SK-MEL-5 (cell line): ENCODE measurements around the gene C11orf24. TPM values are rescaled to one million over a fixed set of nuclear protein-coding genes. Genes with fewer than 3 reads are reported as not detected.
"Not testable (repeated sequence)": the region's sequence is repeated elsewhere in the genome, so short reads cannot be mapped to it uniquely, and the experiment has no call there.

Experiments used
- DNase-seq: peaks from one replicate; pipeline ENCODE4 v3.0.0-alpha.2; 2016; ENCODE audit warnings: low read depth, low spot score
- in situ Hi-C: cut with HindIII; loops from 2 replicates; pipeline ENCODE4 v1.10.0; 2016; ENCODE audit warnings: low sequenced_read_pairs, high pct_unique_total_duplicates, low pct_unique_long_range_greater_than_20kb
- total RNA-seq: library from RNA; depleted of rRNA; stranded (reverse); fragments of >200 nt; shearing (Covaris generic); gene quantifications from 2 replicates; pipeline ENCODE4 v1.2.3, GENCODE V29; 2014

Gene C11orf24
- total RNA-seq, 1 experiment from 2014 or later, result 34.6 TPM

GRCh38 chr11:68302670-68303069 is 30.9 kb upstream of the C11orf24 start:
- in situ Hi-C loops, result no loop called here
- DNase-seq, result no peak

DNA sequence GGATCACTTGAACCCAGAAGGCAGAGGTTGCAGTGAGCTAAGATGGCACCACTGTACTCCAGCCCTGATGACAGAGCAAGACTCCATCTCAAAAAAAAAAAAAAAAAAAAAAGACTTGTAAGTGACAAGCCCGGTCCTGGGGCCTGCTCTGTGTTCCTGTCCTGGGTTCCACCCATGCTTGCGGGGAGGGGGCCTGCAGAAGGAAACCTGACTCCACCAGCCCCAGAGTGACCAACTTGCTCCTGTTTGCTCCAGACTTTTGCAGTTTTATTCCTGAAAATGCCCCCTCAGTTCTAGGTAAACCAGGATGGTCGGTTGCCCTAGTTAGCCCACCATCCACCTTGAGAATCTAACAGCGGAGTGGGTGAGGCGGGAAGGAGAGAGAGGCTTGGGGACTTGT is 30.5 kb upstream of the C11orf24 start:
- in situ Hi-C loops, result no loop called here
- DNase-seq, result no peak

- in situ Hi-C loops, result no loop called here
- DNase-seq, result no peak
Observed at GRCh38 chr11:68300076-68300830, 28.5 kb upstream of the C11orf24 start.

- DNase-seq, in situ Hi-C loops: not testable (repeated sequence)
Observed at GRCh38 chr11:68299517-68299879, 27.7 kb upstream of the C11orf24 start.

- DNase-seq, result no peak
- in situ Hi-C loops, result no loop called here
Observed at GRCh38 chr11:68298659-68299516, 27.1 kb upstream of the C11orf24 start.

DNA sequence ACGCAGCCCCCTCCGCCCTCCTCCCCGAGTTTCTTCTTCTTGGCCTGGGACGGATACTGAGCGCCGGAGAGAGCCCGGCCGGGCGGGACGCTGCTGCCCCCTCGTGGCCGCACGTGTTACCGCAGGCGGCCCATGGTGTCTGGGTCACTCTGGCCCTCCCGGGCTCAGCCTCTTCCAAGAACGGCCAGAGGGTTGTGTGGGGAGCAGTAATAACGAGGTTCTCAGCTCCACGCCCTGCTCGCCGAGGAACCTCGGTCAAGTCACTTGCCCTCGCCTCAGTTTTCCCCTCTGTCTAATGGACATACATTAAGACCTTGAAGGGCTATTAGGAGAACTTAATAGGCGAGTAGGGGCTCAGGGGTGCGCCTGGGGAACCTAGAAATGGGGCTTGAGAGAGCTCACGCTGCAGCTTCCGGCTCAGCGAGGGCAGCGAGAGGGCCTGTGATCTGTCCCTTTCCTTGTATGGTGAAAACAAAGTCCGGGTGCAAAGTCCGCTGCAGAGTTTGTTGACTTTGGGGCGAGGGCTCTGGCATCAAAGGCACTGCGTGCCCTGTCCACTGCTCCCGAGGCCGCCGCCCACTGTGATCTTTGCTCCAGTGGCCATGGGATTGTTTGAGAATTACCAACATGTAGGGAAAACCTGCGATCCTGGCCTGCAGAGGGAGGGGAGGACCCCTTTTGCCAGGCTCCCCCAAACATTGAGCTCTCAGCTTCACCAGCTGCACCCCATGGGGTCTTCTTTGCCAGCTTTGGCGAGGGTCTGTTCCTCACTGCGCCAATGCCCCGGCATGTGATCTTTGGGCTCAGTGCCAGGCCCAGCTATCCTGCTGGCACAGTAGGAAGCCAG is 26.3 kb upstream of the C11orf24 start:
- in situ Hi-C loops, result no loop called here
- peak; percentile 68 for DNase-seq

- in situ Hi-C loops, result no loop called here
Observed at GRCh38 chr11:68297494-68297811, 25.7 kb upstream of the C11orf24 start.

DNA sequence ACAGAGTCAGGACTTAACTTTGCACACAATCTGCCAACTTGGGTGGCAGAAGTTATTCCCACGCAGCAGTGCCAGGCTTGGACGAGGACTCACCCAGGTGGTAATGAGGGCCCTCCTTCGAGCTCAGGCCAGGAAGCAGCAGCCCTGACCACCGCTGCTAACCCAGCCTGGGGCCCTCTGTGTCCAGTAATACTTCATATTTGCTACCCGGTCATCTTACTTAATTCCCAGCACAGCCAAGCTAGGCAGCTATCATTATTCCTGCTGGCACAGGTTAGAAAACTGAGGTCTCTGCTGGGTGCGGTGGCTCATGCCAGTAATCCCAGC is 25.2 kb upstream of the C11orf24 start:
- in situ Hi-C loops, result no loop called here
- DNase-seq, result no peak

More at GRCh38 chr11:68297494-68297811, 25.7 kb upstream of the C11orf24 start:
- no peak for DNase-seq

DNA sequence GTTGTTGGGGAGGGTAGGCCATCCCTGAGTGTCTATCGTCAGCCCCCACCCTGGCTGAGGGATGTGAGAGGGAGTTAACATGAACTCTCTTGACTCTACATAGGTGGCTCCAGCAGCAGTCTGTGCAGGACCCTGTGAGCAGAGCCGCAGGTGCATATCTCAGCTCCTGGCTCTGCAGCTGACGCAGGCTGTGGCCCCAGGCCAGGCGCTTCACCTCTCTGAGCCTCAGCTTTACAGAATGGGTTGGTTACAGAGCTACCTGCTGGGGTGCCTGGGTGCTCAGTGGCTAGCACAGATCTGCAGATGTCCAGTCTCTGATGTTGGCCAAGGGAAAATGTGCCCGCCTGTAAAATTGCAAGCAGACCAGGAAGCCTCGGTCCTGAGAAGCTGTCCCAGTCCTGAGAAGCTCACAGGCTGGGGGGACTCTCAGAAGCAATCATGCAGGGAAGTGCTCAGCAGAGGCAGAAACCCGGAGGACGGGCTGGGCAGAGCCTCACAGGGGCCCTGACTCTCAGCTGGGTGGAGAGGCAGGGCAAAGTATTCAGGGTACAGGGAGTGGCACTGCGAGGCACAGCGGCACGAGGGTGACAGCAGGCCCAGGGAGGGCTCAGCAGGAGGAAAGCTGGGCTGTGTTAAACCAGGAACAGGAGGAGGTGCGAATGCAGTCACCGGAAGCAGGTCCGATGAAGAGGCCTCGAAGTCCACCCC is 24.7 kb upstream of the C11orf24 start:
- in situ Hi-C loops, result no loop called here
- DNase-seq, result no peak

DNA sequence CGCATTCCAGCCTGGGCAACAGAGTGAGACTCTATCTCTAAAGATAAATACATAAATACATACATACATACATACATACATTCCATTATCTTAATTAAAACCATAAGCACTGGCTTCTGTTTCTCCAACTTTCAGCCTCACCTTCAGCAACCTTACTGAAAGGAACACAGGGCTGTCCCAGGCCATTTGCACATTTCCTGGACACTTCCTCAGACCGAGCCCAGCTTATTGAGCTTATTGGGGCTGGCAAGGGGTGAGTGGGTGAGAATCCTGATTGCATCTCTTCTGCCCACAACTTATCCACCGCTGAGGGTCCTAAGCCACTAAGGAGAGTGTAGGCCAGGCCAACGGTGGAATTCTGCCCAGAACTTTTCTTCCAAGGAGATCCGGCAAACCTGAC is 24.2 kb upstream of the C11orf24 start:
- DNase-seq, result no peak
- in situ Hi-C loops, result no loop called here

- in situ Hi-C loops, result no loop called here
- no peak for DNase-seq
Observed at GRCh38 chr11:68295271-68295670, 23.5 kb upstream of the C11orf24 start.

DNA sequence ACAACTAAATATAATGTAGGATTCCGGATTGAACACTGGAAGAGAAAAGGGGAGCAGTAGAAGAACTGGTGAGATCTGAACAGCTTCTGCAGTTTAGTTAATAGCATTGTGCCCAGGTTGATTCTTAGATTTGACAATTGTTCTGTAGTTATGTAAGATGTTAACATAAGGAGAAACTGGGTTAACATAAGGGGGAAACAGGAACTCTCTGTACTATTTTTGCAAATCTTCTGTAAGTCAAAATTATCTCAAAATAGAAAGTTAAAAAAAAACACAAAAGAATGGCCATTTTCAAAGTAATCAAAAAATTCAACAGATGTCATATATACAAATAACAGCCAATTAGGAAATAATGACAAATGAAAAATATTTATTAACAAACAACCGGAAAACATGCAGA is 21.9 kb upstream of the C11orf24 start:
- in situ Hi-C loops, result no loop called here

GRCh38 chr11:68289456-68289855 is 17.7 kb upstream of the C11orf24 start:
- in situ Hi-C loops, result no loop called here
- DNase-seq, result no peak

More for the DNA sequence above, 21.9 kb upstream of the C11orf24 start:
- DNase-seq, result no peak

DNA sequence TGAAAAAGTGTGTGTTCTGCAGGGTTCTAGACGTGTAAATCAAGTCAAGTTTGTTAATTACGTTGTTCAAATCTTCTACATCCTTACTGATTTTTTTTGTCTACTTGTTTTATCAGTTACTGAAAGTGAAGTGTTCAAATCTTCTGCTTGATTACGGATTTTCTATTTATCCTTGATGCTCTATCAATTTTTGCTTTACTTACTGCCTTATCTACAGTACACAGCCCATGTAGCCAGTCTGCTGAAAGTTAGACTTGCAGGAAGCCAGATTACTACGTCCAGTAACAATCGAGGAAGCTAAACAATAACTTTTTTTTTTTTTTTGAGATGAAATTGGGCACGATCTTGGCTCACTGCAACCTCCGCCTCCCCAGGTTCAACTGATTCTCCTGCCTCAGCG is 15.6 kb upstream of the C11orf24 start:
- no peak for DNase-seq
- in situ Hi-C loops, result no loop called here

DNA sequence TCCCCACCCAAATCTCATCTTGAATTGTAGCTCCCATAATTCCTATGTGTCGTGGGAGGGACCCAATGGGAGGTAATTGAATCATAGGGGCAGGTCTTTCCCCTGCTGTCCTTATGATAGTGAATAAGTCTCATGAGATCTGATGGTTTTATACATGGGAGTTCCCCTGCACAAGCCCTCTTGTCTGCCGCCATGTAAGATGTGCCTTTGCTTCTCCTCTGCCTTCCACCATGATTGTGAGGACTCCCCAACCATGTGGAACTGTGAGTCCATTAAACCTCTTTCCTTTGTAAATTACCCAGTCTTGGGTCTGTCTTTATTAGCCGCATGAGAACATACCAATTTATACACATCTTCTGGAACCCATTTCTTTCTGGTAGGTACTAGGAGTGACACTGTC is 12.8 kb upstream of the C11orf24 start:
- DNase-seq, in situ Hi-C loops: not testable (repeated sequence)

GRCh38 chr11:68282861-68283230 is 11.1 kb upstream of the C11orf24 start:
- in situ Hi-C loops, result no loop called here

DNA sequence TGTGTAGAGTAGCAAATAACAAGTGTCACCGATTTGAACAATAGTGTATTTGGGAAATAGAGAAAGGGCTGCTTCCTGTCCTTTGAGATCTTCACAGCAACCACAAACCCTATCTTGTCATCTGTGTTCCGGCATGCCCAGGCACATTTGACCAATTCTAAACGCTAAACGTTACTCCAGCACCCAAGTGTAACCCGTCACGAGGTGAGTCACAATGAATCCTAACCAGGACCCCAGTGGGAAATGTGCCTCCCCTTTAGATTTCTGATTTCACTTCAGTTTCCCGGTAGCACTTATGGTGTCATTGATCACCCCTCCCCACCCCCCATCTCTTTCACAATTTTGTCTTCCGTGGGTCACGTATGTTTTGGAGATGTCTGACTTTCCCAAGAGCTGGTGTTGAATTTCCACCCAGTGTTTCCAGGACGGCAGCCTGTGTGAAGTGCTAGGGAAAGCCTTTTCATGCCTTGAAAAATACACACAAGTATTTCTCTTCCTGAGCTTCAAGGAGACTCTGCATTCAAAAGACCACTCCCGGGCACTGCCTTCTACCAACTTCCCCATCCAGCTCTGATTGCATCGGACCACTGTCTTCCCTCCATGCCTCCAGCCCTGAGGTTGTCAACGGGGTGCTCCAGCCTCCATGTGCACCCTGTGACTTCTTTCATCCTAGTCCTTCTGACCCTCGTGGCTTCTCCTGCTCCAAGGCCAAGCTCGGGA is 10.5 kb upstream of the C11orf24 start:
- in situ Hi-C loops, result no loop called here
- no peak for DNase-seq

More at GRCh38 chr11:68282861-68283230, 11.1 kb upstream of the C11orf24 start:
- DNase-seq, result no peak
